Measurements from ENCODE around the gene QSOX1.

Gene QSOX1

DNA sequence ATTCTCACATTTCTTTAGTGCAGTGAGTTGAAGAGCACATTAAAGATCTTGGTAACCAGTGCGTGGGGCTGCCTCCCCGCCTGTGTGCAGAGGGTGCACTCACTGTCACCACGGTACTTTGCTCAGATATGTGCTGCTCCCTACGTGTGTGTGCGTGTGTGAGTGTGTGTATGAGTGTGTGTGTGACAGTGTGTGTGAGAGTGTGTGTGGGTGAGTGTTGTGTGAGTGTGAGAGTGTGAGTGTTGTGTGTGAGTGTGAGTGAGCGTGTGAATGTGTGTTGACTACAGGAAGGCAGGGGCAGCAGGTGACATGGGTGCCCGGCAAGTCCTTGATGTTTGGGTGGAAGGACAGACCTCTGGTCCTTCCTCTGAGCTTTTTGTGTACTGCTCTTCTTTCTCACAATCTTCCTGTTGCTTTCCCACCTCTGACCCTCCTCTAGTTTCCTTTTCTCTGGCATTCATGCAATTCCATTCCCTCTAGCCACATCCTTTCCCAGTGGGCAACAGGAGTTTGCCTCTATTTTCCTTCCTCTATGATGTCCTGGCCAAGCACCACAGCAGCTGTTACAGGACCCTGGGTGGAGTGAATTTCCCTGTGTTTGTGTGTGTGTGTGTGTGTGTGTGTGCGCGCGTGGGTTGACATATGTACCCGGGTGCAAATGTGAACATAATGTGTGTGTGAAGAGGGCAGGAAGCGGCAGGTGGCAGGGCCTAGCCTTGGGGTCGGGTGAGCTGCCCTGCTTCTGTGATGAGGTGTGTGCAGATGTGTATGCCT is 95.2 kb downstream of the QSOX1 start:
- Histone ChIP-seq H3K9me3 (ENCODE audit: low read length) (no peaks in the 10 kb centered on the region), H3K36me3 (ENCODE audit: insufficient read depth, low read length) (no peaks in the 10 kb centered on the region), H3K27me3 (ENCODE audit: insufficient read depth, low read length) (0 out of 2 replicates have a peak, but pooled peaks cover 3% of the 10 kb centered on the region), H3K79me2 (ENCODE audit: insufficient read depth, low read length) (no peaks in the 10 kb centered on the region), H3K9me2 (ENCODE audit: low read depth, low read length) (no peaks in the 10 kb centered on the region), H3K4me2 (ENCODE audit: low read length) (no peak overlapping the region), H3K4me1 (ENCODE audit: insufficient read depth, low read length, severe bottlenecking) (no peaks in the 10 kb centered on the region), H3F3A (ENCODE audit: insufficient read depth, low read length) (no peaks in the 10 kb centered on the region), H3K27ac (ENCODE audit: low read depth, low read length, poor library complexity, severe bottlenecking) (no peak overlapping the region), H3K4me3 (ENCODE audit: low read depth, low read length, poor library complexity, severe bottlenecking) (no peak overlapping the region), H4K20me1 (ENCODE audit: insufficient read depth, low read length) (no peaks in the 10 kb centered on the region), H2AFZ (ENCODE audit: low read length) (no peak overlapping the region), H3K9ac (ENCODE audit: low read length) (no peak overlapping the region)
- TF ChIP-seq EZH2 (IDR thresholded peaks at IDR 0.05; ENCODE audit: borderline replicate concordance, low read length) = no peak
- TF ChIP-seq, protein P1, sequence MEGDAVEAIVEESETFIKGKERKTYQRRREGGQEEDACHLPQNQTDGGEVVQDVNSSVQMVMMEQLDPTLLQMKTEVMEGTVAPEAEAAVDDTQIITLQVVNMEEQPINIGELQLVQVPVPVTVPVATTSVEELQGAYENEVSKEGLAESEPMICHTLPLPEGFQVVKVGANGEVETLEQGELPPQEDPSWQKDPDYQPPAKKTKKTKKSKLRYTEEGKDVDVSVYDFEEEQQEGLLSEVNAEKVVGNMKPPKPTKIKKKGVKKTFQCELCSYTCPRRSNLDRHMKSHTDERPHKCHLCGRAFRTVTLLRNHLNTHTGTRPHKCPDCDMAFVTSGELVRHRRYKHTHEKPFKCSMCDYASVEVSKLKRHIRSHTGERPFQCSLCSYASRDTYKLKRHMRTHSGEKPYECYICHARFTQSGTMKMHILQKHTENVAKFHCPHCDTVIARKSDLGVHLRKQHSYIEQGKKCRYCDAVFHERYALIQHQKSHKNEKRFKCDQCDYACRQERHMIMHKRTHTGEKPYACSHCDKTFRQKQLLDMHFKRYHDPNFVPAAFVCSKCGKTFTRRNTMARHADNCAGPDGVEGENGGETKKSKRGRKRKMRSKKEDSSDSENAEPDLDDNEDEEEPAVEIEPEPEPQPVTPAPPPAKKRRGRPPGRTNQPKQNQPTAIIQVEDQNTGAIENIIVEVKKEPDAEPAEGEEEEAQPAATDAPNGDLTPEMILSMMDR (IDR thresholded peaks at IDR 0.05; ENCODE audit: low read length) = no peak

DNA sequence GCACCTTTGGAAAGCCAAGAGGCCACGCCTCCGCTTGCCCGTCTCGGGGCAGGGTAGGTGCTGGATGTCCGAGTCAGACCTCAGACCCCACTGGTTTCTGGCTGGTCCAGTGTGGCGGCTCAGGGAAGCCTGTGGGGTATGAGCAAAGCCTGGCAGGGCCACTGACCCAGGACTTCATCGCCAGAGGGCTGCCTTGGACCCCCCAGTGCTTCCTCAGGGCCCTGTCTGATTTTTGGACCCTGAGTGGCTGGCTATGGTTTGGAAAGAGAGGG is 95.8 kb downstream of the QSOX1 start:
- Histone ChIP-seq H3K9me3 (ENCODE audit: low read length) (no peaks in the 10 kb centered on the region), H3K9ac (ENCODE audit: low read length) (no peak overlapping the region), H4K20me1 (ENCODE audit: insufficient read depth, low read length) (no peaks in the 10 kb centered on the region), H3K9me2 (ENCODE audit: low read depth, low read length) (no peaks in the 10 kb centered on the region), H3K4me3 (ENCODE audit: low read depth, low read length, poor library complexity, severe bottlenecking) (no peak overlapping the region), H3K4me1 (ENCODE audit: insufficient read depth, low read length, severe bottlenecking) (no peaks in the 10 kb centered on the region), H3K4me2 (ENCODE audit: low read length) (no peak overlapping the region), H3K36me3 (ENCODE audit: insufficient read depth, low read length) (no peaks in the 10 kb centered on the region), H3K27me3 (ENCODE audit: insufficient read depth, low read length) (0 out of 2 replicates have a peak, but pooled peaks cover 7% of the 10 kb centered on the region), H3K79me2 (ENCODE audit: insufficient read depth, low read length) (no peaks in the 10 kb centered on the region), H3K27ac (ENCODE audit: low read depth, low read length, poor library complexity, severe bottlenecking) (no peak overlapping the region), H3F3A (ENCODE audit: insufficient read depth, low read length) (no peaks in the 10 kb centered on the region), H2AFZ (ENCODE audit: low read length) (no peak overlapping the region)
- TF ChIP-seq EZH2 (IDR thresholded peaks at IDR 0.05; ENCODE audit: borderline replicate concordance, low read length) = no peak
- TF ChIP-seq, protein P1 (IDR thresholded peaks at IDR 0.05; ENCODE audit: low read length) = no peak

DNA sequence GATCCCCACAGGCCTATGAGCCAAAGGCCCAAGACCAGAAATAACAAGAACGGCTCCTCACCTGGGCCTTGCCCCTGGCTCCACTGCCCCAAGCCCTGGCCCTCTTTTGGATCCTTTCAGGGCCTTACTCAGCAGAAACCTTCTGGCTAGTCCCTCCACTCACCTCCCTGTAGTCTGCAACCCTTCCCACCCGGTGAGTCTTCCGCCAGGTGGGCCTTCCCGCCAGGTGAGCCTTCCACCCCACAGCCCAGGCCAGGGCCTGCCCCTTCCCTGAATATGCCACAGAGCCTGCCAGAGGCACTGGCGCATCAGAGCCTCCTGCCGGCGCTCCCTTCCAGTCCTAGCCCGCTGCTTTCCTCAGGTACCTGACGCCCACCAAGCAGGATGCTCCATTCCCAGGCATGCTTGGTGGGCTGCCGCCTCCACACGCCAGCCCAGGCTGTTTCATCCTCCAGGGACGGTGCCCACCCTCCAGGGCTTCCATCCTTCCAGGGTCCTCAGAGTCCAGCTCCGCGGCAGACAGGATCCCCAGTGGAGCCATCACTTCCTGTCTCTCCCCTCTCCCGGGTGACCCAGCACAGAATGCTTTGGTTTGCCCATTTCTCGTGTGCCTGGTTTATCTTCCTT is 96.3 kb downstream of the QSOX1 start:
- Histone ChIP-seq H2AFZ (ENCODE audit: low read length) (no peak overlapping the region), H3K9ac (ENCODE audit: low read length) (no peak overlapping the region), H3K36me3 (ENCODE audit: insufficient read depth, low read length) (no peaks in the 10 kb centered on the region), H3K9me2 (ENCODE audit: low read depth, low read length) (no peaks in the 10 kb centered on the region), H3K9me3 (ENCODE audit: low read length) (no peaks in the 10 kb centered on the region), H3K4me2 (ENCODE audit: low read length) (no peak overlapping the region), H4K20me1 (ENCODE audit: insufficient read depth, low read length) (no peaks in the 10 kb centered on the region), H3K27ac (ENCODE audit: low read depth, low read length, poor library complexity, severe bottlenecking) (no peak overlapping the region), H3K27me3 (ENCODE audit: insufficient read depth, low read length) (0 out of 2 replicates have a peak, but pooled peaks cover 7% of the 10 kb centered on the region), H3K4me1 (ENCODE audit: insufficient read depth, low read length, severe bottlenecking) (no peaks in the 10 kb centered on the region), H3K79me2 (ENCODE audit: insufficient read depth, low read length) (no peaks in the 10 kb centered on the region), H3K4me3 (ENCODE audit: low read depth, low read length, poor library complexity, severe bottlenecking) (no peak overlapping the region), H3F3A (ENCODE audit: insufficient read depth, low read length) (no peaks in the 10 kb centered on the region)
- TF ChIP-seq, protein P1 (IDR thresholded peaks at IDR 0.05; ENCODE audit: low read length) = no peak
- no peak for TF ChIP-seq EZH2 (IDR thresholded peaks at IDR 0.05; ENCODE audit: borderline replicate concordance, low read length)

Data from OCI-LY1 (cell line).